Measurements from ENCODE around the gene POLD4.
A peak's percentile ranks its signal among the peaks of the same experiment; 100 is the strongest.

Gene POLD4

GRCh38 chr11:67371189-67371910 lies 18.0 kb upstream of the POLD4 start:
- intact Hi-C loops (cut with micrococcal nuclease) = no loop called here
- Mint-ChIP-seq H3K27me3 (peaks cover 40% of the 10 kb centered on the region), H3K36me3 (ENCODE audit: low read depth) (no peaks in the 10 kb centered on the region), H3K4me3 (peak overlapping the region; percentile 70), H3K4me1 (ENCODE audit: low read depth) (peaks cover 82% of the 10 kb centered on the region), H3K9me3 (no peaks in the 10 kb centered on the region), H3K27ac (peak overlapping the region; percentile 57)

- H3K36me3 Mint-ChIP-seq (ENCODE audit: low read depth) = peaks cover 3% of the 10 kb centered on the region
- intact Hi-C loops (cut with micrococcal nuclease) = no loop called here
- no peak overlapping the region for H3K4me3 Mint-ChIP-seq
- H3K27me3 Mint-ChIP-seq = peaks cover 39% of the 10 kb centered on the region
- no peaks in the 10 kb centered on the region for H3K9me3 Mint-ChIP-seq
- H3K27ac Mint-ChIP-seq = peak overlapping the region; percentile 29
- H3K4me1 Mint-ChIP-seq (ENCODE audit: low read depth) = peaks cover 82% of the 10 kb centered on the region
These were observed 17.2 kb upstream of the POLD4 start for GRCh38 chr11:67370351-67371076.

GRCh38 chr11:67369801-67370284 lies 16.5 kb upstream of the POLD4 start:
- Mint-ChIP-seq H3K27me3 (peaks cover 37% of the 10 kb centered on the region), H3K36me3 (ENCODE audit: low read depth) (peaks cover 10% of the 10 kb centered on the region), H3K4me1 (ENCODE audit: low read depth) (peaks cover 84% of the 10 kb centered on the region), H3K9me3 (no peaks in the 10 kb centered on the region), H3K4me3 (no peak overlapping the region), H3K27ac (no peak overlapping the region)
- intact Hi-C loops (cut with micrococcal nuclease) = no loop called here

GRCh38 chr11:67369275-67369674 lies 15.9 kb upstream of the POLD4 start:
- Mint-ChIP-seq H3K4me3 (no peak overlapping the region), H3K27ac (no peak overlapping the region), H3K4me1 (ENCODE audit: low read depth) (peaks cover 83% of the 10 kb centered on the region), H3K9me3 (no peaks in the 10 kb centered on the region), H3K27me3 (peaks cover 34% of the 10 kb centered on the region), H3K36me3 (ENCODE audit: low read depth) (peaks cover 15% of the 10 kb centered on the region)
- intact Hi-C loops (cut with micrococcal nuclease) = no loop called here

- Mint-ChIP-seq H3K36me3 (ENCODE audit: low read depth) (peaks cover 15% of the 10 kb centered on the region), H3K4me1 (ENCODE audit: low read depth) (peaks cover 81% of the 10 kb centered on the region), H3K4me3 (no peak overlapping the region), H3K27ac (no peak overlapping the region), H3K27me3 (peaks cover 34% of the 10 kb centered on the region), H3K9me3 (no peaks in the 10 kb centered on the region)
- intact Hi-C loops (cut with micrococcal nuclease) = no loop called here
These were observed 15.3 kb upstream of the POLD4 start for GRCh38 chr11:67368621-67369020.

- intact Hi-C loops (cut with micrococcal nuclease) = no loop called here
- H3K4me1 Mint-ChIP-seq (ENCODE audit: low read depth) = peaks cover 85% of the 10 kb centered on the region
- peaks cover 34% of the 10 kb centered on the region for H3K27me3 Mint-ChIP-seq
- H3K27ac Mint-ChIP-seq = no peak overlapping the region
- no peaks in the 10 kb centered on the region for H3K9me3 Mint-ChIP-seq
- H3K4me3 Mint-ChIP-seq = no peak overlapping the region
- peaks cover 15% of the 10 kb centered on the region for H3K36me3 Mint-ChIP-seq (ENCODE audit: low read depth)
These were observed 14.4 kb upstream of the POLD4 start for GRCh38 chr11:67367761-67368227.

- Mint-ChIP-seq H3K9me3 (no peaks in the 10 kb centered on the region), H3K27me3 (peaks cover 34% of the 10 kb centered on the region), H3K27ac (no peak overlapping the region), H3K4me1 (ENCODE audit: low read depth) (peaks cover 85% of the 10 kb centered on the region), H3K4me3 (no peak overlapping the region), H3K36me3 (ENCODE audit: low read depth) (peaks cover 15% of the 10 kb centered on the region)
- intact Hi-C loops (cut with micrococcal nuclease) = no loop called here
These were observed 13.8 kb upstream of the POLD4 start for GRCh38 chr11:67366961-67367760.

GRCh38 chr11:67366546-67366945 lies 13.2 kb upstream of the POLD4 start:
- intact Hi-C loops (cut with micrococcal nuclease) = no loop called here
- H3K4me3 Mint-ChIP-seq = no peak overlapping the region
- peaks cover 30% of the 10 kb centered on the region for H3K27me3 Mint-ChIP-seq
- H3K9me3 Mint-ChIP-seq = no peaks in the 10 kb centered on the region
- H3K27ac Mint-ChIP-seq = peak overlapping the region; percentile 2
- peaks cover 85% of the 10 kb centered on the region for H3K4me1 Mint-ChIP-seq (ENCODE audit: low read depth)
- H3K36me3 Mint-ChIP-seq (ENCODE audit: low read depth) = peaks cover 15% of the 10 kb centered on the region

- H3K9me3 Mint-ChIP-seq = no peaks in the 10 kb centered on the region
- intact Hi-C loops (cut with micrococcal nuclease) = no loop called here
- peak overlapping the region; percentile 2 for H3K27ac Mint-ChIP-seq
- H3K4me1 Mint-ChIP-seq (ENCODE audit: low read depth) = peaks cover 83% of the 10 kb centered on the region
- H3K36me3 Mint-ChIP-seq (ENCODE audit: low read depth) = peaks cover 15% of the 10 kb centered on the region
- peaks cover 29% of the 10 kb centered on the region for H3K27me3 Mint-ChIP-seq
- no peak overlapping the region for H3K4me3 Mint-ChIP-seq
These were observed 12.5 kb upstream of the POLD4 start for GRCh38 chr11:67365736-67366444.

- intact Hi-C loops (cut with micrococcal nuclease) = no loop called here
- Mint-ChIP-seq H3K4me3 (no peak overlapping the region), H3K9me3 (no peaks in the 10 kb centered on the region), H3K36me3 (ENCODE audit: low read depth) (peaks cover 15% of the 10 kb centered on the region), H3K27ac (no peak overlapping the region), H3K27me3 (peaks cover 26% of the 10 kb centered on the region), H3K4me1 (ENCODE audit: low read depth) (peaks cover 75% of the 10 kb centered on the region)
These were observed 11.7 kb upstream of the POLD4 start for GRCh38 chr11:67364783-67365722.

- Mint-ChIP-seq H3K4me3 (no peak overlapping the region), H3K36me3 (ENCODE audit: low read depth) (peaks cover 15% of the 10 kb centered on the region), H3K4me1 (ENCODE audit: low read depth) (peaks cover 69% of the 10 kb centered on the region), H3K27ac (no peak overlapping the region), H3K27me3 (peaks cover 22% of the 10 kb centered on the region), H3K9me3 (no peaks in the 10 kb centered on the region)
- intact Hi-C loops (cut with micrococcal nuclease) = no loop called here
These were observed 10.8 kb upstream of the POLD4 start for GRCh38 chr11:67364169-67364568.

GRCh38 chr11:67357831-67358670 lies 4.7 kb upstream of the POLD4 start:
- no peaks in the 10 kb centered on the region for H3K27me3 Mint-ChIP-seq
- no peaks in the 10 kb centered on the region for H3K9me3 Mint-ChIP-seq
- peak overlapping the region; percentile 99 for H3K27ac Mint-ChIP-seq
- H3K4me3 Mint-ChIP-seq = no peak overlapping the region
- H3K36me3 Mint-ChIP-seq (ENCODE audit: low read depth) = peaks cover 4% of the 10 kb centered on the region
- intact Hi-C loops (cut with micrococcal nuclease) = loop anchor here (1.0 to 10.0 kb wide), 3 partner anchors 15 to 227 kb away; partner anchors contain the start of genes CLCF1 and GSTP1
- peaks cover 76% of the 10 kb centered on the region for H3K4me1 Mint-ChIP-seq (ENCODE audit: low read depth)

Data from dendritic cell treated with granulocyte-macrophage colony-stimulating factor and Interleukin-4, amounts not matched to agents 40 ng/mL and 50 ng/mL, for 4 days (primary cell).